GM12878 (cell line): ENCODE results near the gene SASH1.

ENCODE experiments used
- CBFB ChIP-seq: IDR thresholded peaks from 2 replicates; pipeline ENCODE4 v1.6.1; 2016; ENCODE audit warnings: antibody characterized with exemption, low read depth
- ESRRA ChIP-seq: IDR thresholded peaks from 2 replicates; pipeline ENCODE4 v1.6.1; 2012; ENCODE audit warnings: mild to moderate bottlenecking, low read length, improper control_type of control experiment
- KAT2A ChIP-seq: conservative IDR thresholded peaks from 2 replicates; pipeline ENCODE4 v1.6.1; 2011; ENCODE audit warnings: low read depth, low read length; ENCODE audit not compliant: control insufficient read depth
- TAF1 ChIP-seq: IDR thresholded peaks from 2 replicates; pipeline ENCODE4 v1.6.1; 2011; ENCODE audit warnings: mild to moderate bottlenecking, low read depth, low read length, borderline replicate concordance
- TF ChIP-seq, protein P1 (sequence below), 3 experiments: IDR thresholded peaks in 2 of 3; conservative IDR thresholded peaks in 1 of 3; 2 replicates each; pipeline ENCODE4 v1.5.1; 2011; ENCODE audit warnings: low read depth in 3 of 3, low read length in 3 of 3, mild to moderate bottlenecking in 3 of 3, control low read depth in 2 of 3, moderate library complexity in 2 of 3, inconsistent platforms in 1 of 3, mixed read lengths in 1 of 3; ENCODE audit not compliant: control insufficient read depth in 2 of 3, insufficient read depth in 1 of 3; ENCODE audit errors: extremely low read depth in 1 of 3

DNA sequence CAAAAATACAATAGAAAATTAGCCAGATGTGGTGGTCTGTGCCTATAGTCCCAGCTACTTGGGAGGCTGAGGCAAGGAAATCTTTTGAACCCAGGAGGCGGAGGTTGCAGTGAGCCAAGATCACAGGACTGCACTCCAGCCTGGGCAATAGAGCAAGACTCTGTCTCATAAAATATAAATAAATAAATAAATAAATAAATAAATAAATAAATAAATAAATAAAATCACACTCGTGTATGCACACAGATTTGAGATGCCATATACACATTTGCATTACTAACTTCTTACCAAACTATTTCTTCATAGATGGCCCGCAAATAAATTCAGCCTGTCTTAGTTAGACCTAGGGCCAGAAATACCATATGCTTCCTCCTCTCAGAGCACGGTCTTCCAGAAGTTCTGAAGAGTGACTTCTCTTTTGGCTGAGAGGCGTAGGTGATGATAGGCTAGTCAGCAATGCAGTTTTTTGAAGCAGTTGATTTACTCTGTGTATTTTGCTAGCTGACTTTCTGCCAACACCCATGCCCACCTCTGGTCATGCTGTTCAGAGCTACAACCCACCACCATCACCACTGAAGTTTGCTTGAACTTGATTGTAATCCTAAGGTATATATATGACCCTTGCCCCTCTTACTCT is 150.1 kb downstream of the SASH1 start:
- TF ChIP-seq ESRRA (no peak), KAT2A (no peak), TAF1 (no peak), CBFB (no peak)
- TF ChIP-seq, protein P1, sequence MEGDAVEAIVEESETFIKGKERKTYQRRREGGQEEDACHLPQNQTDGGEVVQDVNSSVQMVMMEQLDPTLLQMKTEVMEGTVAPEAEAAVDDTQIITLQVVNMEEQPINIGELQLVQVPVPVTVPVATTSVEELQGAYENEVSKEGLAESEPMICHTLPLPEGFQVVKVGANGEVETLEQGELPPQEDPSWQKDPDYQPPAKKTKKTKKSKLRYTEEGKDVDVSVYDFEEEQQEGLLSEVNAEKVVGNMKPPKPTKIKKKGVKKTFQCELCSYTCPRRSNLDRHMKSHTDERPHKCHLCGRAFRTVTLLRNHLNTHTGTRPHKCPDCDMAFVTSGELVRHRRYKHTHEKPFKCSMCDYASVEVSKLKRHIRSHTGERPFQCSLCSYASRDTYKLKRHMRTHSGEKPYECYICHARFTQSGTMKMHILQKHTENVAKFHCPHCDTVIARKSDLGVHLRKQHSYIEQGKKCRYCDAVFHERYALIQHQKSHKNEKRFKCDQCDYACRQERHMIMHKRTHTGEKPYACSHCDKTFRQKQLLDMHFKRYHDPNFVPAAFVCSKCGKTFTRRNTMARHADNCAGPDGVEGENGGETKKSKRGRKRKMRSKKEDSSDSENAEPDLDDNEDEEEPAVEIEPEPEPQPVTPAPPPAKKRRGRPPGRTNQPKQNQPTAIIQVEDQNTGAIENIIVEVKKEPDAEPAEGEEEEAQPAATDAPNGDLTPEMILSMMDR (IDR thresholded peaks at IDR 0.05 in 2 of 3, conservative IDR thresholded peaks at IDR 0.05 in 1 of 3; ENCODE audit: control insufficient read depth in 2 of 3, extremely low read depth in 1 of 3, insufficient read depth in 1 of 3, low read depth in 3 of 3, low read length in 3 of 3) = no peak
